Measurements from ENCODE around the gene DDO.

The DDO gene

DNA sequence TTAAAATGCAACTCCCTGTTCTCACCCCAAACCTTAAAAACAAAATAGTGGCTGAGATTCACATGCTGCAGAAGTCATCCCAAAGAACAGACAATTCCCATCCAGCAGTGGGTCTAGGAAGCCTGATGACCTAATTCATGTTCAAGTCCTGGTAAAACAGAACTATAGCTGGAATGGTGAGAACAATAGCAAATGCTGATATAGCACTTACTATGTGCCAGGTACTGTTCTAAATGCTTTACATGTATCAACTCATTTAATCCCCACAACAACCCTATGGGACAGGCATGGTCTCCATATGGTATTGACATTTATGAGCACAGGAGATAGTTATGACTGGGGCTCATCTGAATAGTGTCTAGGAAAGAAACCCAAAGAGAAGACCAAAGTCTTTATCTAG is 5.6 kb downstream of the DDO start:
- TF ChIP-seq ZNF8 (CRISPR knock-in tag; IDR thresholded peaks at IDR 0.05) (no peak), TOX (CRISPR knock-in tag; IDR thresholded peaks at IDR 0.05; ENCODE audit: borderline replicate concordance) (no peak), ESRRG (CRISPR knock-in tag; IDR thresholded peaks at IDR 0.05) (no peak), ARNTL (CRISPR knock-in tag; IDR thresholded peaks at IDR 0.05; ENCODE audit: borderline replicate concordance, low read depth) (no peak), POU6F1 (CRISPR knock-in tag; IDR thresholded peaks at IDR 0.05; ENCODE audit: borderline replicate concordance, low read depth) (no peak), BACH2 (CRISPR knock-in tag; IDR thresholded peaks at IDR 0.05; ENCODE audit: borderline replicate concordance) (no peak), OSR1 (CRISPR knock-in tag; IDR thresholded peaks at IDR 0.05) (no peak), ZNF70 (CRISPR knock-in tag; IDR thresholded peaks at IDR 0.05) (no peak), TCF4 (CRISPR knock-in tag; IDR thresholded peaks at IDR 0.05; ENCODE audit: borderline replicate concordance) (no peak), PPARA (CRISPR knock-in tag; IDR thresholded peaks at IDR 0.05; ENCODE audit: borderline replicate concordance) (no peak), ZFP30 (CRISPR knock-in tag; IDR thresholded peaks at IDR 0.05) (no peak), PATZ1 (CRISPR knock-in tag; IDR thresholded peaks at IDR 0.05; ENCODE audit: borderline replicate concordance) (no peak), ZC3H10 (CRISPR knock-in tag; IDR thresholded peaks at IDR 0.05) (no peak), CSRNP3 (CRISPR knock-in tag; IDR thresholded peaks at IDR 0.05) (no peak), CSDC2 (CRISPR knock-in tag; IDR thresholded peaks at IDR 0.05) (no peak)

GRCh38 chr6:110408901-110409300 is 6.5 kb downstream of the DDO start:
- ATAC-seq: no peak
- TF ChIP-seq CSDC2 (CRISPR knock-in tag; IDR thresholded peaks at IDR 0.05) (no peak), PPARA (CRISPR knock-in tag; IDR thresholded peaks at IDR 0.05; ENCODE audit: borderline replicate concordance) (no peak), TCF4 (CRISPR knock-in tag; IDR thresholded peaks at IDR 0.05; ENCODE audit: borderline replicate concordance) (no peak), TOX (CRISPR knock-in tag; IDR thresholded peaks at IDR 0.05; ENCODE audit: borderline replicate concordance) (no peak), OSR1 (CRISPR knock-in tag; IDR thresholded peaks at IDR 0.05) (no peak), POU6F1 (CRISPR knock-in tag; IDR thresholded peaks at IDR 0.05; ENCODE audit: borderline replicate concordance, low read depth) (no peak), PATZ1 (CRISPR knock-in tag; IDR thresholded peaks at IDR 0.05; ENCODE audit: borderline replicate concordance) (no peak), SNAI2 (CRISPR knock-in tag; IDR thresholded peaks at IDR 0.05) (no peak), TSHZ2 (CRISPR knock-in tag; IDR thresholded peaks at IDR 0.05) (no peak), ZNF565 (CRISPR knock-in tag; conservative IDR thresholded peaks at IDR 0.05; ENCODE audit: low read depth) (no peak), GLIS3 (CRISPR knock-in tag; IDR thresholded peaks at IDR 0.05) (no peak), ARNTL (CRISPR knock-in tag; IDR thresholded peaks at IDR 0.05; ENCODE audit: borderline replicate concordance, low read depth) (no peak), BACH2 (CRISPR knock-in tag; IDR thresholded peaks at IDR 0.05; ENCODE audit: borderline replicate concordance) (no peak), ZNF70 (CRISPR knock-in tag; IDR thresholded peaks at IDR 0.05) (no peak), ISL1 (CRISPR knock-in tag; IDR thresholded peaks at IDR 0.05) (no peak), ESRRG (CRISPR knock-in tag; IDR thresholded peaks at IDR 0.05) (no peak), ZC3H10 (CRISPR knock-in tag; IDR thresholded peaks at IDR 0.05) (no peak)
- TF ChIP-seq, protein P1, sequence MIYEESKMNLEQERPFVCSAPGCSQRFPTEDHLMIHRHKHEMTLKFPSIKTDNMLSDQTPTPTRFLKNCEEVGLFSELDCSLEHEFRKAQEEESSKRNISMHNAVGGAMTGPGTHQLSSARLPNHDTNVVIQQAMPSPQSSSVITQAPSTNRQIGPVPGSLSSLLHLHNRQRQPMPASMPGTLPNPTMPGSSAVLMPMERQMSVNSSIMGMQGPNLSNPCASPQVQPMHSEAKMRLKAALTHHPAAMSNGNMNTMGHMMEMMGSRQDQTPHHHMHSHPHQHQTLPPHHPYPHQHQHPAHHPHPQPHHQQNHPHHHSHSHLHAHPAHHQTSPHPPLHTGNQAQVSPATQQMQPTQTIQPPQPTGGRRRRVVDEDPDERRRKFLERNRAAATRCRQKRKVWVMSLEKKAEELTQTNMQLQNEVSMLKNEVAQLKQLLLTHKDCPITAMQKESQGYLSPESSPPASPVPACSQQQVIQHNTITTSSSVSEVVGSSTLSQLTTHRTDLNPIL (CRISPR knock-in tag; IDR thresholded peaks at IDR 0.05; ENCODE audit: low read depth): no peak

More for the DNA sequence above, 5.6 kb downstream of the DDO start:
- ATAC-seq: no peak

Measured in SK-N-SH treated with all-trans-retinoic acid at 6 μM for 48 hours (cell line).